Karpas-422 (cell line): ENCODE results near the gene EP400. TPM values are rescaled to one million over a fixed set of nuclear protein-coding genes. Genes with fewer than 3 reads are reported as not detected.

ENCODE experiments used
- DNase-seq: peaks from one replicate; pipeline ENCODE4 v3.0.0-alpha.2; 2015
- H2AFZ ChIP-seq: fragments of 200-600 bp; sonication (generic); 2 replicates; pipeline ENCODE4 v1.6.1; 2014; ENCODE audit warnings: antibody characterized with exemption, low read length, mixed read lengths
- H3K27ac ChIP-seq: fragments of 200-600 bp; sonication (generic); 2 replicates; pipeline ENCODE4 v1.5.1; 2014; ENCODE audit warnings: mild to moderate bottlenecking, low read length, moderate library complexity
- H3K27me3 ChIP-seq: fragments of 200-600 bp; sonication (generic); 2 replicates; pipeline ENCODE4 v1.6.1; 2014; ENCODE audit warnings: low read length, mixed read lengths
- H3K36me3 ChIP-seq: fragments of 200-600 bp; sonication (generic); 2 replicates; pipeline ENCODE4 v1.6.1; 2014; ENCODE audit warnings: low read length, mixed read lengths; ENCODE audit not compliant: insufficient read depth
- H3K4me1 ChIP-seq: fragments of 200-600 bp; sonication (generic); 2 replicates; pipeline ENCODE4 v1.6.1; 2014; ENCODE audit warnings: mild to moderate bottlenecking, low read length, mixed read lengths
- H3K4me2 ChIP-seq: fragments of 200-600 bp; sonication (generic); 2 replicates; pipeline ENCODE4 v1.6.1; 2014; ENCODE audit warnings: low read length, low read depth, mild to moderate bottlenecking; ENCODE audit not compliant: poor library complexity, severe bottlenecking
- H3K4me3 ChIP-seq: fragments of 200-600 bp; sonication (generic); 2 replicates; pipeline ENCODE4 v1.5.1; 2014; ENCODE audit warnings: mild to moderate bottlenecking, antibody characterized with exemption, low read length, mixed read lengths
- H3K79me2 ChIP-seq: fragments of 200-600 bp; sonication (generic); 2 replicates; pipeline ENCODE4 v1.6.1; 2014; ENCODE audit warnings: mild to moderate bottlenecking, low read length, mixed read lengths
- H3K9ac ChIP-seq: fragments of 200-600 bp; sonication (generic); 2 replicates; pipeline ENCODE4 v1.6.0; 2014; ENCODE audit warnings: low read length
- H3K9me2 ChIP-seq: fragments of 200-600 bp; sonication (generic), shearing (Covaris generic); replicated peaks from 2 replicates; pipeline ENCODE4 v1.6.0; 2014; ENCODE audit warnings: mild to moderate bottlenecking, low read length, moderate library complexity; ENCODE audit not compliant: insufficient read depth
- H3K9me3 ChIP-seq: fragments of 300-700, 200-600 bp; sonication (generic); 2 replicates; pipeline ENCODE4 v1.6.1; 2014; ENCODE audit warnings: low read length, mixed read lengths
- H4K20me1 ChIP-seq: fragments of 200-600 bp; sonication (generic); 2 replicates; pipeline ENCODE4 v1.6.1; 2014; ENCODE audit warnings: mild to moderate bottlenecking, antibody characterized with exemption, low read length, low read depth; ENCODE audit not compliant: insufficient read depth
- total RNA-seq: library from RNA; depleted of rRNA; stranded (reverse); fragments of >200 nt; shearing (Covaris generic); gene quantifications from 2 replicates; pipeline ENCODE4 v1.2.3, GENCODE V29; 2014; ENCODE audit warnings: low replicate concordance

EP400 gene
- total RNA-seq, 1 experiment from 2014 or later = 13.7 TPM

GRCh38 chr12:132015686-132016430, 66.1 kb downstream of the EP400 start:
- Histone ChIP-seq H3K9me2 (no peaks in the 10 kb centered on the region), H3K4me1 (no peaks in the 10 kb centered on the region), H3K27ac (no peak overlapping the region), H3K9ac (no peak overlapping the region), H4K20me1 (no peaks in the 10 kb centered on the region), H3K79me2 (no peaks in the 10 kb centered on the region), H2AFZ (no peak overlapping the region), H3K4me3 (no peak overlapping the region), H3K27me3 (no peaks in the 10 kb centered on the region), H3K9me3 (no peaks in the 10 kb centered on the region), H3K36me3 (peaks cover 16% of the 10 kb centered on the region; the same call in 1 of the 2 replicates), H3K4me2 (no peak overlapping the region)
- no peak for DNase-seq

DNA sequence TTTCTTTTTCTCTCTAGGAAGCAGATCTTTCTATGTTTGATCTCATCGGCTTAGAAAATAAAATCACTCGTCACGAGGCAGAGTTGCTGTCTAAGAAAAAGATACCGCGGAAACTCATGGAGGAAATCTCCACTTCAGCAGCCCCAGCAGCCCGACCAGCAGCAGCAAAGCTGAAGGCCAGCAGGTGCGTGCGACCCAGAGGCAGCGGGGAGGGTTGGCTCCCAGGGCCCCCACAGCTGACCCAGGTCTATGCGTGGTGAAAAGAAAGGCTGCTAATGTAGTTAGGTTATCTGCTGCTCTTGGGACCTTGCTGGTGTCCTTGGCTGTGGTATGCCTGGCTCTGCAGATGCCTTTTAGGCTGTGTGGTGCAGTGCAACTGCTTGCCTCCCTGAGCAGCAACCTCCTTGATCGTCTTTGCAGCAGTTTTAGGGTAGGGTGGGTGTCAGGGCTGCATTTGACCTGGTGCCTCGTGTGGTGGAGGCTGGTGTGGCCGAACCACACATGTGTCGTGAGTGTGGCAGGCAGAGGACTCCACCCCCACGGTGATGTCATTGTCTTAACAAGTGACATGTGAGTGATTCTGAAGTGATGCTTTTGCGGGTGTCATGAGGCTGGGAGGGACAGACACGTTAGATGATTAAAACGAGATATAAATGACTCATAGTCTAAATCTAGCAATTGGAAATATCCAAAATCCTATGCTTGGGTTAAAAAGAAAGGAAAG, 68.6 kb downstream of the EP400 start:
- Histone ChIP-seq H3K4me1 (no peaks in the 10 kb centered on the region), H3K9me2 (no peaks in the 10 kb centered on the region), H3K36me3 (peaks cover 12% of the 10 kb centered on the region; the same call in 1 of the 2 replicates), H3K9me3 (no peaks in the 10 kb centered on the region), H3K4me2 (no peak overlapping the region), H3K9ac (no peak overlapping the region), H3K4me3 (no peak overlapping the region), H3K79me2 (no peaks in the 10 kb centered on the region), H3K27me3 (no peaks in the 10 kb centered on the region), H2AFZ (no peak overlapping the region), H4K20me1 (no peaks in the 10 kb centered on the region), H3K27ac (no peak overlapping the region)
- no peak for DNase-seq

- H3K9me2 ChIP-seq = no peaks in the 10 kb centered on the region
- no peaks in the 10 kb centered on the region for H4K20me1 ChIP-seq
- H3K79me2 ChIP-seq = no peaks in the 10 kb centered on the region
- no peaks in the 10 kb centered on the region for H3K9me3 ChIP-seq
- no peak overlapping the region for H3K9ac ChIP-seq
- H3K36me3 ChIP-seq = peaks cover 19% of the 10 kb centered on the region; the same call in 1 of the 2 replicates
- no peak overlapping the region for H3K4me3 ChIP-seq
- H3K4me2 ChIP-seq = no peak overlapping the region
- H3K27me3 ChIP-seq = no peaks in the 10 kb centered on the region
- DNase-seq = no peak
- H3K4me1 ChIP-seq = no peaks in the 10 kb centered on the region
- no peak overlapping the region for H3K27ac ChIP-seq
- no peak overlapping the region for H2AFZ ChIP-seq
Measured at GRCh38 chr12:132019891-132020290, 70.1 kb downstream of the EP400 start.

- no peaks in the 10 kb centered on the region for H3K9me3 ChIP-seq
- no peaks in the 10 kb centered on the region for H3K4me1 ChIP-seq
- no peaks in the 10 kb centered on the region for H4K20me1 ChIP-seq
- H3K4me2 ChIP-seq = no peak overlapping the region
- H2AFZ ChIP-seq = no peak overlapping the region
- no peaks in the 10 kb centered on the region for H3K27me3 ChIP-seq
- DNase-seq = no peak
- no peak overlapping the region for H3K27ac ChIP-seq
- peaks cover 16% of the 10 kb centered on the region; the same call in 1 of the 2 replicates for H3K36me3 ChIP-seq
- no peaks in the 10 kb centered on the region for H3K9me2 ChIP-seq
- H3K4me3 ChIP-seq = no peak overlapping the region
- H3K79me2 ChIP-seq = no peaks in the 10 kb centered on the region
- H3K9ac ChIP-seq = no peak overlapping the region
Measured at GRCh38 chr12:132020292-132020691, 70.5 kb downstream of the EP400 start.

DNA sequence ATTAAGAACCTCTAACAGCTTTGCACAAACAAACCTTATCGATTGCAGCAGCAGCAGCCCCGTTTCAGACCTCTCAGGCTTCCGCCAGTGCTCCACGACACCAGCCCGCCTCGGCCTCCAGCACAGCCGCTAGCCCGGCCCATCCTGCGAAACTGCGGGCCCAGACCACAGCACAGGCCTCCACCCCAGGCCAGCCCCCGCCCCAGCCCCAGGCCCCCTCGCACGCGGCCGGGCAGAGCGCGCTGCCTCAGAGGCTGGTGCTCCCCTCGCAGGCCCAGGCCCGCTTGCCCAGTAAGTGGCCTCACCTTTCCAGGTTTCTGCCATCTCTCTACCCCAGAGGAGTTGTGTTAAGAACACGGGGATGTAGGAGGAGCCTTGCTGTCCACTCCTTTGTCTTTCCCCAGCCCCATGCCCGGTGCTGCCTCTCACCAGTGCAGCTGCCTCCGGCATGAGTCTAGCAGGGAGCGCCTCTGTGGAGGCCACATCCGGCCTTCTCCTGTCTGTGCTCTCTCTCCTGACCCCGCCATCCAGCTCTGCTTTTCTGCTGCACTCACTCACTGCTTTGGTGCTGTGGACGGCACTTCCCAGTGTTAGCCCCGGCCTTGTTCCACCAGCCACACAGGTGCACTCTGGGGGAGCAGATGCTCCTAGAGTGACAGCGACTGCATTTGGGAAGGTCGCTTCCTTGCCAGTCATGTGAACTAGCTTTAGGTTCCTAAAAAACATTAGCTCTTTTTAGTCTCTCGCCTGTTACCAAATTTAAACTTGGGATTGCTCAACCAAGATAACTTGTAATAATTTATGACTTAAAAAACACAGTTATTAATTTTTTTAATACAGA, 71.5 kb downstream of the EP400 start:
- DNase-seq = no peak
- Histone ChIP-seq H3K36me3 (peaks cover 15% of the 10 kb centered on the region; the same call in 1 of the 2 replicates), H3K9ac (no peak overlapping the region)

GRCh38 chr12:132021965-132022364, 72.2 kb downstream of the EP400 start:
- no peaks in the 10 kb centered on the region for H3K4me1 ChIP-seq
- H3K79me2 ChIP-seq = no peaks in the 10 kb centered on the region
- H3K9me2 ChIP-seq = no peaks in the 10 kb centered on the region
- H3K9ac ChIP-seq = no peak overlapping the region
- no peaks in the 10 kb centered on the region for H3K9me3 ChIP-seq
- H4K20me1 ChIP-seq = 0 out of 2 replicates have a peak, but pooled peaks cover 3% of the 10 kb centered on the region
- H2AFZ ChIP-seq = no peak overlapping the region
- no peaks in the 10 kb centered on the region for H3K27me3 ChIP-seq
- no peak overlapping the region for H3K4me2 ChIP-seq
- H3K4me3 ChIP-seq = no peak overlapping the region
- H3K27ac ChIP-seq = no peak overlapping the region
- H3K36me3 ChIP-seq = peaks cover 15% of the 10 kb centered on the region; the same call in 1 of the 2 replicates
- DNase-seq = no peak

More for the DNA sequence above, 71.5 kb downstream of the EP400 start:
- Histone ChIP-seq H3K4me3 (no peak overlapping the region), H3K4me2 (no peak overlapping the region), H3K79me2 (no peaks in the 10 kb centered on the region), H3K9me2 (no peaks in the 10 kb centered on the region), H2AFZ (no peak overlapping the region), H3K27ac (no peak overlapping the region), H3K27me3 (no peaks in the 10 kb centered on the region), H3K9me3 (no peaks in the 10 kb centered on the region), H4K20me1 (0 out of 2 replicates have a peak, but pooled peaks cover 3% of the 10 kb centered on the region), H3K4me1 (no peaks in the 10 kb centered on the region)

DNA sequence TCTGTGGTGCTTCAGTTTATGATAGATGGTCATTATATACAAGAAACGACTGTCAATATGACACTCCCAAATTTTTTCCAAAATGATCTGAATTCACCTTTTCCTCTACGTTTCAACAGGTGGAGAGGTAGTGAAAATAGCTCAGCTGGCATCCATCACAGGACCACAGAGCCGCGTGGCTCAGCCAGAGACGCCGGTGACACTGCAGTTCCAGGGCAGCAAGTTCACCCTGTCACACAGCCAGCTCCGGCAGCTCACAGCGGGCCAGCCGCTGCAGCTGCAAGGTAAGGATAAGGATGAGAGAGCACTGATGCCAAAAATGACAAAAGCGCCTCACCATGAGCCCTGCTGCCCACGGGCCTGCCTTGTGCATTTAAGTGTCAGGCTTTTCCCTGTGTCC, 73.9 kb downstream of the EP400 start:
- H2AFZ ChIP-seq = no peak overlapping the region
- H3K9ac ChIP-seq = no peak overlapping the region
- no peak for DNase-seq
- H3K36me3 ChIP-seq = peaks cover 13% of the 10 kb centered on the region; the same call in 1 of the 2 replicates
- H3K4me2 ChIP-seq = no peak overlapping the region
- no peak overlapping the region for H3K27ac ChIP-seq
- 0 out of 2 replicates have a peak, but pooled peaks cover 3% of the 10 kb centered on the region for H4K20me1 ChIP-seq
- no peaks in the 10 kb centered on the region for H3K27me3 ChIP-seq
- no peaks in the 10 kb centered on the region for H3K79me2 ChIP-seq
- no peaks in the 10 kb centered on the region for H3K9me3 ChIP-seq
- H3K9me2 ChIP-seq = no peaks in the 10 kb centered on the region
- H3K4me3 ChIP-seq = no peak overlapping the region
- no peaks in the 10 kb centered on the region for H3K4me1 ChIP-seq
